Measurements from ENCODE around the gene GSE1.
A peak's percentile ranks its signal among the peaks of the same experiment; 100 is the strongest.

GSE1 gene

DNA sequence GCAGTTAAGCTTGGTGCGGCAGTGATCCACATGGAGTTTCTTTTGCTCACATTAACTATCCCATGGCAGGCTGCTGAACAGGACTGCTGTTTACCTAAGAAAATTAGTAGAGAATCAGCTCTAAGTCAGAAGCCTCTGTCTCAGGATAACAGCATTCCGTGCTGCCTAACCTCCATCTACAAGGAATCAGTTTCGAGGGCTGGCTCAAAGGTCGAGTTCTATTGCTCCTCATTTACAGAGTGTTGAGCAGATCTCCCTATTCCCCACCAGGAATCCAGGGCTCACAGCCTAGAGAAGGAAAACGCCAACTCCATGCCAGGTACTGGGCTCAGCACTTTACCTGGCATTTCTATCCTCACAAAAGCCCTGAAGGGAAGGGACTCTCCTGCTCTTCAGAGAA is 65.7 kb downstream of the GSE1 start:
- Histone ChIP-seq H3K36me3 (ENCODE audit: control insufficient read depth in 1 of 2, insufficient read depth in 2 of 2, low read depth in 1 of 2, low read length in 2 of 2) (peaks cover 39 to 70% of the 10 kb centered on the region in 2 experiments), H3K18ac (ENCODE audit: low read depth in 1 of 2, low read length in 2 of 2) (no peak overlapping the region), H2AFZ (ENCODE audit: low read depth, low read length) (no peak overlapping the region), H3K4me3 (ENCODE audit: insufficient read depth in 1 of 2, low read depth in 1 of 2, low read length in 2 of 2) (no peak overlapping the region), H3K27me3 (ENCODE audit: control insufficient read depth in 1 of 2, insufficient read depth in 1 of 2, low read length in 2 of 2) (no peaks in the 10 kb centered on the region), H3K4me1 (ENCODE audit: control insufficient read depth, insufficient read depth, low read depth, low read length) (peaks cover 3% of the 10 kb centered on the region), H4K91ac (ENCODE audit: low read length) (no peak overlapping the region), H3K27ac (ENCODE audit: low read length, poor library complexity, severe bottlenecking) (no peak overlapping the region), H2AK5ac (ENCODE audit: low read length, severe bottlenecking) (no peak overlapping the region), H3K4ac (ENCODE audit: low read depth in 1 of 2, low read length in 2 of 2) (no peak overlapping the region), H2BK12ac (ENCODE audit: low read length in 2 of 2) (no peak overlapping the region), H3K9me3 (ENCODE audit: control insufficient read depth, low read length) (no peaks in the 10 kb centered on the region), H2BK5ac (ENCODE audit: low read depth, low read length, poor library complexity, severe bottlenecking) (no peak overlapping the region), H3K9ac (ENCODE audit: low read length) (no peak overlapping the region), H3K23ac (ENCODE audit: low read length in 2 of 2) (no peak overlapping the region), H3K14ac (ENCODE audit: low read length in 2 of 2) (no peak overlapping the region), H2BK120ac (ENCODE audit: low read depth, low read length) (no peak overlapping the region), H3K79me1 (replicated peaks; ENCODE audit: low read length, poor library complexity, severe bottlenecking) (peaks cover 9% of the 10 kb centered on the region), H4K8ac (ENCODE audit: low read length) (no peak overlapping the region), H2BK15ac (ENCODE audit: low read depth, poor library complexity, severe bottlenecking) (no peak overlapping the region), H3K4me2 (ENCODE audit: low read length, poor library complexity, severe bottlenecking) (no peak overlapping the region)
- 96% methylated on average over 5 of the region's 5 CpGs for WGBS
- DNase-seq = no peak

GRCh38 chr16:85679870-85680269 is 66.7 kb downstream of the GSE1 start:
- WGBS = 94% methylated on average over 6 of the region's 6 CpGs
- peak overlapping the region; percentile 19 for H4K8ac ChIP-seq (ENCODE audit: low read length)
- no peak overlapping the region for H2BK15ac ChIP-seq (ENCODE audit: low read depth, poor library complexity, severe bottlenecking)
- no peak overlapping the region for H2BK120ac ChIP-seq (ENCODE audit: low read depth, low read length)
- H4K91ac ChIP-seq (ENCODE audit: low read length) = peak overlapping the region; percentile 45
- no peak overlapping the region for H3K4me3 ChIP-seq (ENCODE audit: insufficient read depth in 1 of 2, low read depth in 1 of 2, low read length in 2 of 2)
- no peak overlapping the region for H3K9ac ChIP-seq (ENCODE audit: low read length)
- H3K27me3 ChIP-seq (ENCODE audit: control insufficient read depth in 1 of 2, insufficient read depth in 1 of 2, low read length in 2 of 2) = no peaks in the 10 kb centered on the region
- H3K79me1 ChIP-seq (replicated peaks; ENCODE audit: low read length, poor library complexity, severe bottlenecking) = peaks cover 9% of the 10 kb centered on the region
- H3K27ac ChIP-seq (ENCODE audit: low read length, poor library complexity, severe bottlenecking) = no peak overlapping the region
- H3K4me2 ChIP-seq (ENCODE audit: low read length, poor library complexity, severe bottlenecking) = no peak overlapping the region
- H2AK5ac ChIP-seq (ENCODE audit: low read length, severe bottlenecking) = no peak overlapping the region
- H2BK12ac ChIP-seq (ENCODE audit: low read length in 2 of 2) = no peak overlapping the region
- no peak overlapping the region for H3K4ac ChIP-seq (ENCODE audit: low read depth in 1 of 2, low read length in 2 of 2)
- H3K18ac ChIP-seq (ENCODE audit: low read depth in 1 of 2, low read length in 2 of 2) = no peak overlapping the region
- DNase-seq = no peak
- no peak overlapping the region for H3K23ac ChIP-seq (ENCODE audit: low read length in 2 of 2)
- H3K9me3 ChIP-seq (ENCODE audit: control insufficient read depth, low read length) = no peaks in the 10 kb centered on the region
- no peak overlapping the region for H2AFZ ChIP-seq (ENCODE audit: low read depth, low read length)
- H3K14ac ChIP-seq (ENCODE audit: low read length in 2 of 2) = peak overlapping the region in 1 of 2 experiments; percentile 88
- no peak overlapping the region for H2BK5ac ChIP-seq (ENCODE audit: low read depth, low read length, poor library complexity, severe bottlenecking)
- H3K36me3 ChIP-seq (ENCODE audit: control insufficient read depth in 1 of 2, insufficient read depth in 2 of 2, low read depth in 1 of 2, low read length in 2 of 2) = peaks cover 31 to 60% of the 10 kb centered on the region in 2 experiments
- no peaks in the 10 kb centered on the region for H3K4me1 ChIP-seq (ENCODE audit: control insufficient read depth, insufficient read depth, low read depth, low read length)

DNA sequence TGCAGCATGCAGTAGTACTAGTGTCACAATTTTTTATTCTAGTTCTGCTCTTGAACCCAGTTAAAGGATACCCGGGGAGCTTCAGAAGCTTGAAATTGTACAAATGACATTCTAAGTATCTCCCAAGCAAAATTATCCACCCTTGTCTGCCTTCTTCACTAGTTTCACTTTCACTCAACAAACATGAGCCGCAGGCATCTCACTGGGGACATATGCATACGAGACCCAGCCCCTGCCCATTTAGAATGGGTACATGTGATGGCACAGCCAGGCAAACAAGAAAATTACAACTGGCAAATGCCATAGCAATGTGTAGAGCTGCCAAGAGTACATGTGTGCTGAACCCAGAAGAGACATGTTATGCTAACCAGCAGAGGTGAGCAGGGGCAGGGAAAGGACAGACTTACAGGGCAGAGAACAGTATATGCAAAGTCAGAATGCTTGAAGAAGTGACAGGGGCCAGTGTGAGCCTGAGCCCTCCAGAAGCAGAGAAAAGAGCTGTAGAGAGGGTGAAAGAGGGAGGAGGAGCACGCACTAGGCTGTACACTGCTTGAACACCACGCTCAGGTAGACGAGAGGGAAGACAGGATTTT is 67.3 kb downstream of the GSE1 start:
- 97% methylated on average over 6 of the region's 6 CpGs for WGBS
- Histone ChIP-seq H3K4me2 (ENCODE audit: low read length, poor library complexity, severe bottlenecking) (no peak overlapping the region), H3K27me3 (ENCODE audit: control insufficient read depth in 1 of 2, insufficient read depth in 1 of 2, low read length in 2 of 2) (no peaks in the 10 kb centered on the region), H2BK5ac (ENCODE audit: low read depth, low read length, poor library complexity, severe bottlenecking) (no peak overlapping the region), H3K4ac (ENCODE audit: low read depth in 1 of 2, low read length in 2 of 2) (no peak overlapping the region), H3K9me3 (ENCODE audit: control insufficient read depth, low read length) (no peaks in the 10 kb centered on the region), H2AFZ (ENCODE audit: low read depth, low read length) (no peak overlapping the region), H3K18ac (ENCODE audit: low read depth in 1 of 2, low read length in 2 of 2) (no peak overlapping the region), H3K4me1 (ENCODE audit: control insufficient read depth, insufficient read depth, low read depth, low read length) (no peaks in the 10 kb centered on the region), H3K14ac (ENCODE audit: low read length in 2 of 2) (no peak overlapping the region), H4K8ac (ENCODE audit: low read length) (no peak overlapping the region), H4K91ac (ENCODE audit: low read length) (no peak overlapping the region), H3K4me3 (ENCODE audit: insufficient read depth in 1 of 2, low read depth in 1 of 2, low read length in 2 of 2) (no peak overlapping the region), H3K79me1 (replicated peaks; ENCODE audit: low read length, poor library complexity, severe bottlenecking) (peaks cover 9% of the 10 kb centered on the region), H3K27ac (ENCODE audit: low read length, poor library complexity, severe bottlenecking) (no peak overlapping the region), H2BK120ac (ENCODE audit: low read depth, low read length) (no peak overlapping the region), H2BK12ac (ENCODE audit: low read length in 2 of 2) (peak overlapping the region in 1 of 2 experiments; percentile 1), H3K9ac (ENCODE audit: low read length) (no peak overlapping the region), H3K36me3 (ENCODE audit: control insufficient read depth in 1 of 2, insufficient read depth in 2 of 2, low read depth in 1 of 2, low read length in 2 of 2) (peaks cover 31 to 54% of the 10 kb centered on the region in 2 experiments), H3K23ac (ENCODE audit: low read length in 2 of 2) (no peak overlapping the region), H2BK15ac (ENCODE audit: low read depth, poor library complexity, severe bottlenecking) (no peak overlapping the region), H2AK5ac (ENCODE audit: low read length, severe bottlenecking) (no peak overlapping the region)
- no peak for DNase-seq

DNA sequence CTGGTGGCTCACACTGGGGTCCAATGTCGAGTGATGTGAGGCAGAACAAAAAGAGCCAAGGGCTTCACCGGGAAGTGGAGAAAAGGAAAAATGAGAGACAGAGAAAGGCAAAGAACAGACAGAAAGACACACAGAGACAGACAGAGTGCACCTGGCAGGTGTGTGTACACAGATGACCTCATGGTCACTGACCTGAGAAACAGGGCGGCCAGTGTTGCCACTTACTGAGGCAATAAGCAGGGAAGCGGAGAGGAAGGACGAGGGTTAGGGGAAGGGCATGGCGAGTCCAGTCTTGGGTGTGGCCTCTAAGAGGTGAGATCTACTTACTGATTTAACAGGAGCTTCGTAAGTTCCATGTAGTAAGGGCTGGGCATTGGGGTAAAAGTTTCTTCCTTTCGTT is 68.1 kb downstream of the GSE1 start:
- Histone ChIP-seq H3K14ac (ENCODE audit: low read length in 2 of 2) (no peak overlapping the region), H3K27ac (ENCODE audit: low read length, poor library complexity, severe bottlenecking) (no peak overlapping the region), H3K9ac (ENCODE audit: low read length) (no peak overlapping the region), H4K91ac (ENCODE audit: low read length) (no peak overlapping the region), H3K4ac (ENCODE audit: low read depth in 1 of 2, low read length in 2 of 2) (no peak overlapping the region), H2BK15ac (ENCODE audit: low read depth, poor library complexity, severe bottlenecking) (no peak overlapping the region), H3K23ac (ENCODE audit: low read length in 2 of 2) (no peak overlapping the region), H3K79me1 (replicated peaks; ENCODE audit: low read length, poor library complexity, severe bottlenecking) (peaks cover 6% of the 10 kb centered on the region), H3K9me3 (ENCODE audit: control insufficient read depth, low read length) (no peaks in the 10 kb centered on the region), H3K4me1 (ENCODE audit: control insufficient read depth, insufficient read depth, low read depth, low read length) (no peaks in the 10 kb centered on the region), H2AK5ac (ENCODE audit: low read length, severe bottlenecking) (no peak overlapping the region), H2BK12ac (ENCODE audit: low read length in 2 of 2) (no peak overlapping the region), H2BK120ac (ENCODE audit: low read depth, low read length) (no peak overlapping the region), H2AFZ (ENCODE audit: low read depth, low read length) (no peak overlapping the region), H3K36me3 (ENCODE audit: control insufficient read depth in 1 of 2, insufficient read depth in 2 of 2, low read depth in 1 of 2, low read length in 2 of 2) (peaks cover 31 to 49% of the 10 kb centered on the region in 2 experiments), H3K27me3 (ENCODE audit: control insufficient read depth in 1 of 2, insufficient read depth in 1 of 2, low read length in 2 of 2) (no peaks in the 10 kb centered on the region), H4K8ac (ENCODE audit: low read length) (no peak overlapping the region), H3K4me3 (ENCODE audit: insufficient read depth in 1 of 2, low read depth in 1 of 2, low read length in 2 of 2) (no peak overlapping the region), H2BK5ac (ENCODE audit: low read depth, low read length, poor library complexity, severe bottlenecking) (no peak overlapping the region), H3K18ac (ENCODE audit: low read depth in 1 of 2, low read length in 2 of 2) (no peak overlapping the region), H3K4me2 (ENCODE audit: low read length, poor library complexity, severe bottlenecking) (no peak overlapping the region)
- 99% methylated on average over 7 of the region's 8 CpGs for WGBS
- DNase-seq = no peak

All from mesenchymal stem cell (in vitro differentiated cells and primary cell).